Epidermal melanocyte (primary cell): Measurements from ENCODE around the gene LRRC2.
"Not testable (repeated sequence)": the region's sequence is repeated elsewhere in the genome, so short reads cannot be mapped to it uniquely, and the experiment has no call there.

Source experiments
- DNase-seq: peaks from one replicate; pipeline ENCODE4 v3.0.0; 2011; ENCODE audit warnings: low spot score; ENCODE audit not compliant: insufficient read length

The LRRC2 gene

GRCh38 chr3:46535746-46536145, 30.4 kb downstream of the LRRC2 start:
- no peak for DNase-seq

- no peak for DNase-seq
Observed at GRCh38 chr3:46533091-46533490, 33.0 kb downstream of the LRRC2 start.

GRCh38 chr3:46527239-46527638, 38.9 kb downstream of the LRRC2 start:
- DNase-seq: no peak

GRCh38 chr3:46524832-46525231, 41.3 kb downstream of the LRRC2 start:
- no peak for DNase-seq

- DNase-seq: no peak
Observed at GRCh38 chr3:46524008-46524407, 42.1 kb downstream of the LRRC2 start.

- no peak for DNase-seq
Observed at GRCh38 chr3:46523556-46523955, 42.5 kb downstream of the LRRC2 start.

GRCh38 chr3:46522201-46522600, 43.9 kb downstream of the LRRC2 start:
- not testable (repeated sequence) for DNase-seq

GRCh38 chr3:46521096-46521495, 45.0 kb downstream of the LRRC2 start:
- DNase-seq: no peak

GRCh38 chr3:46520531-46520930, 45.6 kb downstream of the LRRC2 start:
- no peak for DNase-seq

GRCh38 chr3:46519952-46520351, 46.1 kb downstream of the LRRC2 start:
- DNase-seq: no peak

GRCh38 chr3:46517784-46518181, 48.3 kb downstream of the LRRC2 start:
- no peak for DNase-seq

- DNase-seq: peak; percentile 42
Observed at GRCh38 chr3:46517016-46517783, 48.9 kb downstream of the LRRC2 start.

GRCh38 chr3:46516521-46516920, 49.6 kb downstream of the LRRC2 start:
- no peak for DNase-seq

- no peak for DNase-seq
Observed at GRCh38 chr3:46512191-46512749, 53.8 kb downstream of the LRRC2 start.

- no peak for DNase-seq
Observed at GRCh38 chr3:46509661-46510187, 56.4 kb downstream of the LRRC2 start.

GRCh38 chr3:46508850-46509591, 57.1 kb downstream of the LRRC2 start:
- no peak for DNase-seq

- DNase-seq: no peak
Observed at GRCh38 chr3:46506526-46506925, 59.6 kb downstream of the LRRC2 start.

- no peak for DNase-seq
Observed at GRCh38 chr3:46505953-46506352, 60.1 kb downstream of the LRRC2 start.

- no peak for DNase-seq
Observed at GRCh38 chr3:46504789-46505188, 61.3 kb downstream of the LRRC2 start.

- no peak for DNase-seq
Observed at GRCh38 chr3:46503200-46503874, 62.8 kb downstream of the LRRC2 start.

GRCh38 chr3:46501702-46502101, 64.4 kb downstream of the LRRC2 start:
- DNase-seq: no peak
